Neutrophil (primary cell): ENCODE measurements around the gene AOPEP.
"Not testable (repeated sequence)": the region's sequence is repeated elsewhere in the genome, so short reads cannot be mapped to it uniquely, and the experiment has no call there.

Source experiments
- H3K27ac ChIP-seq: fragments of 200-600 bp; sonication (generic); 2 replicates; pipeline ENCODE4 v1.5.1; 2016; ENCODE audit warnings: mild to moderate bottlenecking, moderate library complexity
- H3K27me3 ChIP-seq: fragments of 200-600 bp; sonication (generic); 2 replicates; pipeline ENCODE4 v1.6.0; 2016; ENCODE audit warnings: mild to moderate bottlenecking
- H3K36me3 ChIP-seq: fragments of 200-600 bp; sonication (generic); 2 replicates; pipeline ENCODE4 v1.5.1; 2017
- H3K4me1 ChIP-seq, 2 experiments: fragments of 200-600 bp in 1 of 2; sonication (generic) in 1 of 2; 1 replicate in 1 of 2; 2 replicates in 1 of 2; pipeline versions ENCODE4 v1.5.1 to v1.6.1; 2013 to 2016; ENCODE audit warnings: low read depth in 1 of 2, low read length in 1 of 2, mild to moderate bottlenecking in 1 of 2, moderate library complexity in 1 of 2; ENCODE audit not compliant: control insufficient read depth in 1 of 2, insufficient read depth in 1 of 2
- H3K4me3 ChIP-seq, 2 experiments: fragments of 200-600 bp in 1 of 2; sonication (generic) in 1 of 2; 1 replicate in 1 of 2; 2 replicates in 1 of 2; pipeline ENCODE4 v1.5.1; 2013 to 2016; ENCODE audit warnings: low read depth in 1 of 2, low read length in 1 of 2, mild to moderate bottlenecking in 1 of 2, moderate library complexity in 1 of 2
- H3K9me3 ChIP-seq: fragments of 200-600 bp; sonication (generic); 2 replicates; pipeline ENCODE4 v1.5.1; 2016
- TF ChIP-seq, protein P1 (sequence below): fragments of 200-600 bp; sonication (generic); IDR thresholded peaks from 2 replicates; pipeline ENCODE4 v1.5.1; 2016; ENCODE audit warnings: antibody characterized with exemption

The AOPEP gene

DNA sequence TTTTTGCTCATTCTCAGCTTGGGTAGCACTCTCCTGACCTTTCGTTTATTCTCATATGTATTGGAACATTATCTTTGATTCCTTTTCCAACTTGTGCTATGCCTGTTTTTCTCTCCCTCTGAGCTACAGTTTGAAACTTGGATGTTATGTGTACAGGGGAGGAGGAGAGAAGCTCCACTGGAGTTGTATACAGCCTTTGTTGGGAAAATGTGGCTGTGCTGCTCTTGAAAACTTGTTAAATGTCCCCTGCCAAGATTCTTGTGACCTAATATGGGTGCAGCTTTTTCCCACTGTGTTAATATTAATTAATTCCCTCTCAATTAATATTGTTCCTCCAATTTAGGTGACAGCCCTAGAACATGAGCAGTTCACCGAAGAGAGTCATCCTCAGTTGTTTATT lies 235.4 kb downstream of the AOPEP start:
- Histone ChIP-seq H3K27me3 (no peaks in the 10 kb centered on the region), H3K9me3 (no peaks in the 10 kb centered on the region), H3K4me3 (no peak overlapping the region), H3K36me3 (no peaks in the 10 kb centered on the region), H3K27ac (no peak overlapping the region), H3K4me1 (no peaks in the 10 kb centered on the region)
- TF ChIP-seq, protein P1, sequence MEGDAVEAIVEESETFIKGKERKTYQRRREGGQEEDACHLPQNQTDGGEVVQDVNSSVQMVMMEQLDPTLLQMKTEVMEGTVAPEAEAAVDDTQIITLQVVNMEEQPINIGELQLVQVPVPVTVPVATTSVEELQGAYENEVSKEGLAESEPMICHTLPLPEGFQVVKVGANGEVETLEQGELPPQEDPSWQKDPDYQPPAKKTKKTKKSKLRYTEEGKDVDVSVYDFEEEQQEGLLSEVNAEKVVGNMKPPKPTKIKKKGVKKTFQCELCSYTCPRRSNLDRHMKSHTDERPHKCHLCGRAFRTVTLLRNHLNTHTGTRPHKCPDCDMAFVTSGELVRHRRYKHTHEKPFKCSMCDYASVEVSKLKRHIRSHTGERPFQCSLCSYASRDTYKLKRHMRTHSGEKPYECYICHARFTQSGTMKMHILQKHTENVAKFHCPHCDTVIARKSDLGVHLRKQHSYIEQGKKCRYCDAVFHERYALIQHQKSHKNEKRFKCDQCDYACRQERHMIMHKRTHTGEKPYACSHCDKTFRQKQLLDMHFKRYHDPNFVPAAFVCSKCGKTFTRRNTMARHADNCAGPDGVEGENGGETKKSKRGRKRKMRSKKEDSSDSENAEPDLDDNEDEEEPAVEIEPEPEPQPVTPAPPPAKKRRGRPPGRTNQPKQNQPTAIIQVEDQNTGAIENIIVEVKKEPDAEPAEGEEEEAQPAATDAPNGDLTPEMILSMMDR: no peak

DNA sequence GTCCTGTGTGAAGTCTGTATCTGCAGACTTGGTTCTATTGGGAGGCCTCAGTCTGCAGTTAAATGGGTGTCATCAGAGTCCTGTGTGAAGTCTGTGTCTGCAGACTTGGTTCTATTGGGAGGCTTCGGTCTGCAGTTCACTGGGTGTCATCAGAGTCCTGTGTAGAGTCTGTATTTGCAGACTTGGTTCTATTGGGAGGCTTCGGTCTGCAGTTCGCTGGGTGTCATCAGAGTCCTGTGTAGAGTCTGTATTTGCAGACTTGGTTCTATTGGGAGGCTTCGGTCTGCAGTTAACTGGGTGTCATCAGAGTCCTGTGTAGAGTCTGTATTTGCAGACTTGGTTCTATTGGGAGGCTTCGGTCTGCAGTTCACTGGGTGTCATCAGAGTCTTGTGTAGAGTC lies 239.1 kb downstream of the AOPEP start:
- not testable (repeated sequence) for H3K27me3 ChIP-seq, H3K4me1 ChIP-seq, H3K9me3 ChIP-seq, H3K36me3 ChIP-seq, H3K4me3 ChIP-seq, H3K27ac ChIP-seq

DNA sequence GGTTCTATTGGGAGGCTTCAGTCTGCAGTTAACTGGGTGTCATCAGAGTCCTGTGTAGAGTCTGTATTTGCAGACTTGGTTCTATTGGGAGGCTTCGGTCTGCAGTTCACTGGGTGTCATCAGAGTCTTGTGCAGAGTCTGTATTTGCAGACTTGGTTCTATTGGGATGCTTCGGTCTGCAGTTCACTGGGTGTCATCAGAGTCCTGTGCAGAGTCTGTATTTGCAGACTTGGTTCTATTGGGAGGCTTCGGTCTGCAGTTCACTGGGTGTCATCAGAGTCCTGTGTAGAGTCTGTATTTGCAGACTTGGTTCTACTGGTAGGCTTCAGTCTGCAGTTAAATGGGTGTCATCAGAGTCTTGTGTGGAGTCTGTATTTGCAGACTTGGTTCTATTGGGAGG lies 239.5 kb downstream of the AOPEP start:
- not testable (repeated sequence) for H3K9me3 ChIP-seq, H3K36me3 ChIP-seq, H3K27ac ChIP-seq, H3K4me3 ChIP-seq, H3K27me3 ChIP-seq, H3K4me1 ChIP-seq

DNA sequence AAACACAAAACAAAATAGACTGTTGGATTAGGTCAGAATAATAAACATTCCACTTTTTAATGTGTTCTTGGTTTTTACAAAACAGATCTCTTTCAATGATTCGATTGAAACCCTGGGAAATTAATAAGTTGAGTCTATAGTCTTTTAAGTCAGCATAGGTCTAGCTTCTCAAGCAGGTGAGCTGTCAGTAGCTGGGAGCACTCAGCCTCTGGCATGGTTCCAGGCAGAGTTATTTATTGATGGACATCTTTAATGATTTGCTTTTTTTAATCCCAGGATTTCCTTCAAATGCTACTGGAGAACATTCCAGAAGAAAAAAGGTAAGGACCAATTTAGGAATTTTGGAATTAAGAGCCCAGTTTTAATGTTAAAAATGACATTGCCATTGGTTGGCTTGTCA lies 241.0 kb downstream of the AOPEP start:
- Histone ChIP-seq H3K4me3 (no peak overlapping the region), H3K27ac (no peak overlapping the region), H3K36me3 (no peaks in the 10 kb centered on the region), H3K4me1 (no peaks in the 10 kb centered on the region), H3K9me3 (no peaks in the 10 kb centered on the region), H3K27me3 (no peaks in the 10 kb centered on the region)
- TF ChIP-seq, protein P1: no peak

DNA sequence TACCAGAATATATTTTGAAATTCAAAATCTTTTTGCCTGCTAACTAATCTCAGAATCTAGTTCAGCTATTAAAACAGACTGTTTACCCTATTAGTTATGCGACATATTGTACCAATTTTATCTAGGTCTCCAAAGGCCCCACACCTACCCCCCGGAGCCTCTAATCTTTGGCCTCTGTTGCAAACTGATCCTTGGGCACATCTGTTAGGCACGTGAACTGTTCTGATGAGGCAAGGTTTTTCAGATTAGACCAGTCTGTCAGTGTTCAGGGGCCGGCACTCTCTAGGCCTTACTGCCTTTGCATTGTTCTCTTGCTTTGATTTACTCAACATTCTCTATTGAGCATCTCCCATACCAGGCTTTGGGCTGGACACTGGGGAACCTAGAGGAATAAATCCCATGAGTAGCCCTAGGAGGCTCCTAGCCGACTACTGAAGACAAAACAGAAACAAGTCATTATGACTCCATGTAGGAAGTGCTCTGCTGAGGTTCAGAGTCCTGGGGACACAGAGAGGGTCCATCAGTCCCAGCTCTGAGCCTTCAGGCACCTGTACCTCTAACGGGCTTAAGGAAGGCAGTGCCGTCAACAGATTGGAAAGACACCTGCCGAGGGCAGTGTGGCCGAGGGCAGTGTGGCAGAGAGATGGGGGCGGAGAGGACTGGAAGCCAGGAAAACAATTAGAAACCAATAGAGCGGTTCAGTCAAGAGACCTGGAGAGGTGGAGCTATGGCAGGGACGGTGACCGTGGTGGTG lies 245.1 kb downstream of the AOPEP start:
- Histone ChIP-seq H3K27ac (no peak overlapping the region), H3K9me3 (no peaks in the 10 kb centered on the region), H3K27me3 (no peaks in the 10 kb centered on the region), H3K4me1 (no peaks in the 10 kb centered on the region), H3K36me3 (no peaks in the 10 kb centered on the region), H3K4me3 (no peak overlapping the region)
- TF ChIP-seq, protein P1: no peak

DNA sequence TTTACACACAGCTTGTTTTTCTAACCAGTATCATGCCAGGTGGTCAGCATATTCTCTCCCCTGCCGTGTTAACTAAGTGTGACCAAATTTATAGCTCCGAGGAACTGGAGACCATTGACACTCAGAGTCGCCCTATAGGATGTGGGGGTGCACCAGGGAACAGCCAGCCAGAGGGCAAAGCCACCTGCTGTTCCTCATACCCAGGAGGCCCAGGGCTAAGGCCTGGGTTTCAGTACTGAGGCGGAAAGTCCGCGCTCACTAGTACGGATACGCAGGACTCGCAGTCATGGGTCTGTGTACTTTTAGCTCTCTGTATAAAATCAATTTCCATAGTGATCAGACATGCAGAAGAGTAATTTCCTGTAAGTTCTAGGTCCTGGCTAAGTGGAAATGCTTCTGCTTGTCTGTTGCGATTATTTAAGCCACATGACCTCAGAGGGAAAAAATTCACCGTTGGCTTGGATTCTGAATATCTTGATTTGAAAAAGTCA lies 247.0 kb downstream of the AOPEP start:
- no peaks in the 10 kb centered on the region for H3K4me1 ChIP-seq
- no peaks in the 10 kb centered on the region for H3K27me3 ChIP-seq
- H3K4me3 ChIP-seq: no peak overlapping the region
- H3K9me3 ChIP-seq: no peaks in the 10 kb centered on the region
- TF ChIP-seq, protein P1: no peak
- H3K36me3 ChIP-seq: no peaks in the 10 kb centered on the region
- H3K27ac ChIP-seq: no peak overlapping the region
